ENCODE data around the gene TMEM94. TPM values are rescaled to one million over a fixed set of nuclear protein-coding genes. Genes with fewer than 3 reads are reported as not detected.
A peak's percentile ranks its signal among the peaks of the same experiment; 100 is the strongest.

Gene TMEM94
- total RNA-seq (2021) (67.0 and 84.7 TPM in 2 replicates), Bru-seq, nascent RNA (percentile 54 among the genes with signal in this experiment), BruChase-seq, experiment 1, labeled RNA remaining after a 2-hour chase (percentile 56 among the genes with signal in this experiment), BruChase-seq, experiment 2, labeled RNA remaining after a 6-hour chase (percentile 66 among the genes with signal in this experiment)
- long read RNA-seq, full-length matches to known transcripts: 1 of 51 reads
- long read RNA-seq, partial matches to known transcripts: 28 of 51 reads
- long read RNA-seq, other reads (novel, unspliced or antisense): 22 of 51 reads

GRCh38 chr17:75456417-75457046 lies at the start of gene TMEM94:
Gene TMEM94 (plus strand): TSS chr17:75456635. CDS start chr17:75471906, 15,271 bp downstream.
- Histone ChIP-seq H3K27me3 (replicated peaks; ENCODE audit: insufficient read depth, low read depth, low read length, poor library complexity) (no peaks in the 10 kb centered on the region), H3K27ac (ENCODE audit: low read depth, low read length, poor library complexity, severe bottlenecking) (peak within 1 kb of the TSS; percentile 88), H3K4me1 (ENCODE audit: insufficient read depth, low read length, poor library complexity, severe bottlenecking) (peaks cover 13% of the 10 kb centered on the region), H3K9me3 (ENCODE audit: low read depth, low read length, poor library complexity, severe bottlenecking) (no peaks in the 10 kb centered on the region), H3K4me3 (ENCODE audit: low read depth, low read length, poor library complexity, severe bottlenecking) (peak within 1 kb of the TSS; percentile 76), H3K36me3 (ENCODE audit: insufficient read depth, low read length, poor library complexity, severe bottlenecking) (no peaks in the 10 kb centered on the region)
- POLR2A ChIA-PET (ENCODE audit: low non-redundant PET): interaction anchor here (0.5 to 0.7 kb wide), 4 partner anchors 68 to 584 kb away, joined by 3 to 15 read pairs (median 6); partner anchors contain the start of gene FDXR
- TF ChIP-seq EZH2 (IDR thresholded peaks at IDR 0.05; ENCODE audit: borderline replicate concordance, low read depth, low read length, poor library complexity, severe bottlenecking) (no peak), CTCF (conservative IDR thresholded peaks at IDR 0.05; ENCODE audit: low read depth, low read length) (no peak)
- intact Hi-C loops (cut with micrococcal nuclease; ENCODE audit: unreplicated experiment): no loop called here
- DNase-seq (ENCODE audit: low spot score): peak; percentile 99
- CTCF ChIA-PET: interaction anchor here (0.6 to 1.1 kb wide), 3 partner anchors 13 to 177 kb away, joined by 3 read pairs; partner anchors contain the start of gene GRB2
- TSS peak; percentile 62 for BruUV-seq (replicated peaks)

- ChIA-PET POLR2A (ENCODE audit: low non-redundant PET) (no interaction called here), CTCF (no interaction called here)
- TF ChIP-seq CTCF (conservative IDR thresholded peaks at IDR 0.05; ENCODE audit: low read depth, low read length) (no peak), EZH2 (IDR thresholded peaks at IDR 0.05; ENCODE audit: borderline replicate concordance, low read depth, low read length, poor library complexity, severe bottlenecking) (no peak)
- Histone ChIP-seq H3K27ac (ENCODE audit: low read depth, low read length, poor library complexity, severe bottlenecking) (no peak overlapping the region), H3K27me3 (replicated peaks; ENCODE audit: insufficient read depth, low read depth, low read length, poor library complexity) (no peaks in the 10 kb centered on the region), H3K4me3 (ENCODE audit: low read depth, low read length, poor library complexity, severe bottlenecking) (no peak overlapping the region), H3K36me3 (ENCODE audit: insufficient read depth, low read length, poor library complexity, severe bottlenecking) (no peaks in the 10 kb centered on the region), H3K4me1 (ENCODE audit: insufficient read depth, low read length, poor library complexity, severe bottlenecking) (no peaks in the 10 kb centered on the region), H3K9me3 (ENCODE audit: low read depth, low read length, poor library complexity, severe bottlenecking) (no peaks in the 10 kb centered on the region)
- no TSS peak for BruUV-seq (replicated peaks)
- no peak for DNase-seq (ENCODE audit: low spot score)
- intact Hi-C loops (cut with micrococcal nuclease; ENCODE audit: unreplicated experiment): loop anchor here (10.0 kb wide), 1 partner anchor 373 kb away; no protein-coding TSS in a partner anchor
Observed at GRCh38 chr17:75407655-75408352, 48.6 kb upstream of the TMEM94 start.

- Histone ChIP-seq H3K4me3 (ENCODE audit: low read depth, low read length, poor library complexity, severe bottlenecking) (no peak overlapping the region), H3K9me3 (ENCODE audit: low read depth, low read length, poor library complexity, severe bottlenecking) (no peaks in the 10 kb centered on the region), H3K36me3 (ENCODE audit: insufficient read depth, low read length, poor library complexity, severe bottlenecking) (no peaks in the 10 kb centered on the region), H3K27me3 (replicated peaks; ENCODE audit: insufficient read depth, low read depth, low read length, poor library complexity) (no peaks in the 10 kb centered on the region), H3K4me1 (ENCODE audit: insufficient read depth, low read length, poor library complexity, severe bottlenecking) (no peaks in the 10 kb centered on the region), H3K27ac (ENCODE audit: low read depth, low read length, poor library complexity, severe bottlenecking) (no peak overlapping the region)
- POLR2A ChIA-PET (ENCODE audit: low non-redundant PET): no interaction called here
- DNase-seq (ENCODE audit: low spot score): no peak
- no TSS peak for BruUV-seq (replicated peaks)
- no peak for TF ChIP-seq EZH2 (IDR thresholded peaks at IDR 0.05; ENCODE audit: borderline replicate concordance, low read depth, low read length, poor library complexity, severe bottlenecking)
- TF ChIP-seq CTCF (conservative IDR thresholded peaks at IDR 0.05; ENCODE audit: low read depth, low read length): no peak
- CTCF ChIA-PET: no interaction called here
- intact Hi-C loops (cut with micrococcal nuclease; ENCODE audit: unreplicated experiment): loop anchor here (5.0 kb wide), 1 partner anchor 663 kb away; the partner anchor contains the start of gene NHERF1
Observed at GRCh38 chr17:75410141-75410540, 46.3 kb upstream of the TMEM94 start.

All from A673 (cell line).